Mononuclear cell (primary cell): ENCODE results near the gene LMBRD1. TPM values are rescaled to one million over a fixed set of nuclear protein-coding genes. Genes with fewer than 3 reads are reported as not detected.
"Not testable (repeated sequence)": the region's sequence is repeated elsewhere in the genome, so short reads cannot be mapped to it uniquely, and the experiment has no call there.

Experiments
- H3K27me3 ChIP-seq: 2 replicates; pipeline ENCODE4 v1.6.0; 2011; ENCODE audit warnings: low read length, control low read depth; ENCODE audit not compliant: insufficient read depth
- H3K4me1 ChIP-seq: 2 replicates; pipeline ENCODE4 v1.5.1; 2011; ENCODE audit warnings: mild to moderate bottlenecking, low read length, control low read depth; ENCODE audit not compliant: insufficient read depth
- H3K4me3 ChIP-seq: 2 replicates; pipeline ENCODE4 v1.5.1; 2011; ENCODE audit warnings: mild to moderate bottlenecking, low read length, moderate library complexity
- H3K9me3 ChIP-seq: 2 replicates; pipeline ENCODE4 v1.5.1; 2011; ENCODE audit warnings: low read depth, mild to moderate bottlenecking, control low read depth, low read length
- total RNA-seq: library from RNA; depleted of rRNA; stranded (reverse); fragments of >200 nt; gene quantifications from one replicate; pipeline ENCODE4 v1.2.3, GENCODE V29; 2012

LMBRD1 gene
- total RNA-seq, 1 donor, result 70.5 TPM

GRCh38 chr6:69816026-69816425, 19.2 kb upstream of the LMBRD1 start:
- Histone ChIP-seq H3K4me1 (peaks cover 39% of the 10 kb centered on the region), H3K9me3 (no peaks in the 10 kb centered on the region), H3K27me3 (no peaks in the 10 kb centered on the region), H3K4me3 (no peak overlapping the region)

DNA sequence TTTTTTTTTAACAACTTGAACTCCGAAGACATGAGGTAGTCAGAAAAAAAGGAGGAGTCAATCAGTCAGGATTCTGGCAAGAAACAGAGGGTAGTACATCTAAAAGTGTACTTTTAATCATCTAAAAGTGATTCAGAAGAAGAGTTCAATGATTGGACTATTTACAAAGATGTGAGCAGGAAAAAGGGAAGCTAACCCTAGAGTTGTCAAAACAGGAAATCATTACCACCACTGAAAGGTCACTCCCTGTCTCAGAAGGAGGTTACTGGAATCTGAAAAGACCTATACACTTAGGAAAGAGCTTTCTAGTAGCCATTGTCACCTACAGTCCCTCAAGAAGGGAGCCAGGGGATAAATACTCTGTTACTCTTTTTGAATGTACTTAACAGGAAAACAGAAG, 16.7 kb upstream of the LMBRD1 start:
- Histone ChIP-seq H3K4me3 (no peak overlapping the region), H3K4me1 (peaks cover 42% of the 10 kb centered on the region), H3K27me3 (no peaks in the 10 kb centered on the region), H3K9me3 (no peaks in the 10 kb centered on the region)

DNA sequence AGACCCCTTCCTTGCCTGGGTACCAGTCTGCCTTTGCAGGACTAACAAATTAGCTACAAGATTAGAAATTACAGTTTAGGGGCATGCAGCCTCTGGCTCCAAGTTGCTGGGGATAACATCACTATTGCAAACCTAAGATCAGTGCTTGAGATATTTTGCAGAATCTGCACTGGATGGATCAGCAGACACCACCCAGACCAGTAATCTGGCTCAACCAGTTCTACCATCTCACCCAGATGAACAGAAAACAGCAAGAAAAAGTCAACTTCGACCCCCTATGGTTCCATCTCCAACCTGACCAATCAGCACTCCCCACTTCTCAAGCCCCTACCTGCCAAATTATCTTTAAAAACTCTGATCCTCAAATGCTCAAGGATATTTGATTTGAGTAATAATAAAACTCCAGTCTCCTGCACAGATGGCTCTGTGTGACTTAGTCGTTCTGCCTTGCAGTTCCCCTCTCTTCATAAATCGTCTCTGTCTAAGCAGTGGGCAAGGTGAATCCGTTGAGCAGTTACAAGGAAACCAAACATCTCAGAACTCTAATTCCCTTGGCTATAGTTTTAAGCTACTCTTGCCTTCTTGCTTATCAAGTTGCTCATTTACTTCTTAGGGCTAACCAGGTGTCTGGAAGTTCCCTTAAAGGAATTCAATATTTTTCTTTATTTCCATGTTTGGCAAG, 16.1 kb upstream of the LMBRD1 start:
- Histone ChIP-seq H3K9me3 (no peaks in the 10 kb centered on the region), H3K4me1 (peaks cover 42% of the 10 kb centered on the region), H3K4me3 (no peak overlapping the region), H3K27me3 (no peaks in the 10 kb centered on the region)

DNA sequence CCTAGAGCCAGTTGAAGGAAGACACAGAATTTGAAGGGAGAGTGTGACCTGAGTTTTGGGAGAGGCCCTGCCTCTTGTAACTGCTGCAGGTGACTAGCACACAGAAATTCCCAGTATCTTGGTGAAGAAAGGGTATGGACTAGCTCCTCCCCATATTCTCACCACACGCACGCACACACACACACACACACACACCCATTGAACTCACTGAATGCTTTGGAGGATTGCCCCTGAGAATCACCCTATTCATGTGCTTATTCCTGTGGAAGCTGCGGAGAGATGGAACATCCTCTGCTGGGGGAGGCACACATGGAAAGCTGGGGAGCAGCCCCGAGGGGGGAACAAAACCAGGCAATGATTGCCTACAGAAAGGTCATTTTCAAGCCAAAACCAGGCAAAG, 6.2 kb upstream of the LMBRD1 start:
- no peaks in the 10 kb centered on the region for H3K9me3 ChIP-seq
- H3K4me3 ChIP-seq, result no peak overlapping the region
- no peaks in the 10 kb centered on the region for H3K27me3 ChIP-seq
- no peaks in the 10 kb centered on the region for H3K4me1 ChIP-seq

- H3K9me3 ChIP-seq, result no peaks in the 10 kb centered on the region
- H3K27me3 ChIP-seq, result no peaks in the 10 kb centered on the region
- H3K4me1 ChIP-seq, result peaks cover 7% of the 10 kb centered on the region
- no peak overlapping the region for H3K4me3 ChIP-seq
Observed at GRCh38 chr6:69801711-69802110, 4.9 kb upstream of the LMBRD1 start.

DNA sequence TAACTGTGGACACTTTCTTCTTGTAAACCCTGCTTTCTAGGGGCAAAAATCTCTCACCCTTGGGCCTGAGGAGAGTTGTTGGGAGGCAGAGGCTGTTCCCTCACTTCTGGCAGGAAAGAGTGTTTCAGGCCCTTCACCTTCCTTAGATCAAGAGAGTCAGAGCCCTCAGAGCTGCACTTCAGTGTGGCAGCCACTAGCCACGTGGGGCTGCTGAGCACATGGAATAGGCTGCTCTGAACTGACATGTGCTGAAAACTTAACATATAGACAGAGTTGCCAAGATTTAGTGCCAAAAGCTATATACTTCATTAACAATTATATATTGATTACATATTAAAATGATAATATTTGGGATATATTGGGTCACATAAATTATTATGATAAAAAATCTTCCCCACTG, 4.4 kb upstream of the LMBRD1 start:
- Histone ChIP-seq H3K27me3 (no peaks in the 10 kb centered on the region), H3K4me3 (no peak overlapping the region), H3K9me3 (no peaks in the 10 kb centered on the region), H3K4me1 (peaks cover 7% of the 10 kb centered on the region)

GRCh38 chr6:69798796-69799195, 2.0 kb upstream of the LMBRD1 start:
- peaks cover 24% of the 10 kb centered on the region for H3K4me1 ChIP-seq
- not testable (repeated sequence) for H3K9me3 ChIP-seq, H3K27me3 ChIP-seq, H3K4me3 ChIP-seq

GRCh38 chr6:69796073-69796641, 653 bp downstream of the LMBRD1 start:
- H3K9me3 ChIP-seq, result no peaks in the 10 kb centered on the region
- peaks cover 35% of the 10 kb centered on the region for H3K4me1 ChIP-seq
- H3K4me3 ChIP-seq, result peak overlapping the region; percentile 89
- no peaks in the 10 kb centered on the region for H3K27me3 ChIP-seq

DNA sequence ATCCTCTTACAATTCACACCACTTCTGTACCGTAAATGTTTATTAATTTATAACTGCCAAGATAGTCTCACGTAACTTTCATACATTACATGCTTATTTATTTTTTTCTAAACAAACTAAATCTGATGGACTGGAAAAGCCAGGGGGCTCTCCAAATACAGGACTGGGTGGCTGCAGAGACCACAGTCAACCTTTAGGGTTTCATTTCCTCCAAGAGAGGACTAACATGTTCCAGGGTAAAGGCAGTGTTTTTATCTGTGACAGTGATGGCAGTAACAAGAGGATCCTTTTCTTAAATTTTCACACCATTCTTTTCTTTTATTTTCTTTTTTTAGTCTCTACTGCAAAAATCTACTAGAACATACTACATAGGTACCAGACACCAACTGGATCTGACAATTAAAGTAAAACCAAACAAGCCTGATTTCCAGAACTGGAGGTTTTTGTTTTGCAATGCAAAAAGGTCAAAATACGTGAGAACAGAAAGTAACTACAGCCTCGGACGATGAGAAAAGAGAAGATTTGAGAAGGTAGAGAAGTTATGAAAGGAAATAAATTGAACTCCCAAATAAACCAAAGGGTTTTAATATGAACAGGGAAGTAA, 1.2 kb downstream of the LMBRD1 start:
- Histone ChIP-seq H3K27me3 (no peaks in the 10 kb centered on the region), H3K9me3 (no peaks in the 10 kb centered on the region), H3K4me1 (peaks cover 37% of the 10 kb centered on the region), H3K4me3 (peak overlapping the region; percentile 89)

- H3K27me3 ChIP-seq, result no peaks in the 10 kb centered on the region
- H3K4me3 ChIP-seq, result no peak overlapping the region
- no peaks in the 10 kb centered on the region for H3K9me3 ChIP-seq
- H3K4me1 ChIP-seq, result peaks cover 43% of the 10 kb centered on the region
Observed at GRCh38 chr6:69792292-69792691, 4.5 kb downstream of the LMBRD1 start.

DNA sequence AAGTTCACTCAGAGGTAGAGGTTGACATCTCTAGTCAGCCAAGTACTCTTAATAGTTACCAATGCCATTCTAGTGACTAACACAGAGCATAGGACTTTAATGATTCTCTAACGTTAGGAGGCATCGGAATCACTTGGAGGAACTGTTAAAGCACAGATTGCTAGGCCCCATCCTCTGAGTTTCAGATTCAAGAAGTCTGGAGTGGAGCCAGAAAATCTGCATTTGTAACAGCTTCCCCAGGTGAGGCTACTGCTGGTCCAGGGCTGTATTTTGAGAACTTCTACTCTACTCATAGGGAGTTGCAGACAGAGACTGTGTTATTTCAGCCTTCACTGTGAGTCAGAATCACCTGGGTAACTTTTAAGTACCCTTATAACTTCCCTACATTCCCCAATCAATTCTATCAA, 5.7 kb downstream of the LMBRD1 start:
- Histone ChIP-seq H3K9me3 (no peaks in the 10 kb centered on the region), H3K27me3 (no peaks in the 10 kb centered on the region), H3K4me3 (no peak overlapping the region), H3K4me1 (peaks cover 38% of the 10 kb centered on the region)

- Histone ChIP-seq H3K4me3 (no peak overlapping the region), H3K27me3 (no peaks in the 10 kb centered on the region), H3K4me1 (peaks cover 34% of the 10 kb centered on the region), H3K9me3 (no peaks in the 10 kb centered on the region)
Observed at GRCh38 chr6:69790629-69791028, 6.2 kb downstream of the LMBRD1 start.

- H3K4me3 ChIP-seq, result no peak overlapping the region
- H3K9me3 ChIP-seq, result no peaks in the 10 kb centered on the region
- H3K27me3 ChIP-seq, result no peaks in the 10 kb centered on the region
- peaks cover 35% of the 10 kb centered on the region for H3K4me1 ChIP-seq
Observed at GRCh38 chr6:69789578-69789977, 7.2 kb downstream of the LMBRD1 start.

DNA sequence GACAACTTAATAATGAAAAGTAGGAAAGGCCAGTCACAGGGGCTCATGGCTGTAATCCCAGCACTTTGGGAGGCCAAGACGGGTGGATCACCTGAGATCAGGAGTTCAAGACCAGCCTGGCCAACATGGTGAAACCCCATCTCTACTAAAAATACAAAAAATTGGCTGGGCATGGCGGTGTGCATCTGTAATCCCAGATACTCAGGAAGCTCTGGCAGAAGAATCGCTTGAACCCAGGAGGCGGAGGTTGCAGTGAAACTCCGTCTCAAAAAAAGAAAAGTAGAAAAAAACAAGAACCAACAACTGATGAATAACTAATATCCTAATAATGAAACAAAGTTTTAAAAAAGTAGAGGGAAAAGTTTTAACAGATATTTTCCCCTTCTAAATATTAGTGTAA, 9.4 kb downstream of the LMBRD1 start:
- H3K27me3 ChIP-seq, H3K4me3 ChIP-seq, H3K9me3 ChIP-seq: not testable (repeated sequence)
- H3K4me1 ChIP-seq, result peaks cover 34% of the 10 kb centered on the region

- Histone ChIP-seq H3K4me3 (no peak overlapping the region), H3K27me3 (no peaks in the 10 kb centered on the region), H3K4me1 (peaks cover 29% of the 10 kb centered on the region), H3K9me3 (no peaks in the 10 kb centered on the region)
Observed at GRCh38 chr6:69785697-69786096, 11.1 kb downstream of the LMBRD1 start.
